HG02588 (cell line): ENCODE measurements around the gene NDUFB6.
"Not testable (repeated sequence)": the region's sequence is repeated elsewhere in the genome, so short reads cannot be mapped to it uniquely, and the experiment has no call there.

Experiments used
- ATAC-seq: cut with Tn5 transposase; IDR thresholded peaks from one replicate; pipeline ENCODE4 v1.9.1; 2021; ENCODE audit warnings: mild to moderate bottlenecking, moderate library complexity; ENCODE audit not compliant: unreplicated experiment

The NDUFB6 gene

DNA sequence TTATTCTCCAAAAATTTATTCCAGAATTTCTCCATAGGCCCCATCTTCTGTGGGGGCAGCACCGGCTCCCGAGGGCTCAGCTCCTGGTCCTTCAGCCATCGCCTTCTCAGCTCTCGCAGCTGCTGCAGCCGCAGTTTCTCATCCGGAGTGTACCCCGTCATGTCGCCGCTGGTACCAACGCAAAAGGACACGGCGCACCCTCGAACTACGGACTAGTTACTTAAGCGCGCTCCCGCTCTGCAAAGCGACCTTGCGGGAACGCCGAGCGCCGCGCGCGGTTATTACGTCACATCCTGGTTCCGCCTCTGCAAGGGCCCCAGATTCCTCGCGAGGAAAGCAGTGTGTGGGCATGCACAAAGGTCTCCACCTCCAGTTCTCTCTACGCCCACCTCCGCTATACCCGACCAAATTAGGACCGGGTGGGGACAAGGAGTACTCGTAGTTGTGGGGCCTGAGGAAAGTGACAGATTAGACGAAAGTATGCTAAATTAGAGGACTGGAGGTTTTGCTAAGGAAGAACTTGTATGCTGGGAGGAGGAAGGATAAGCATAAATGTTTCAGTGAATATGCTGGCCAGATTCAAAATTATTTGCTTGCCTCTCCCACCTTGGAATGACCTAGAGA is at the start of gene NDUFB6:
NDUFB6 (minus strand) TSS at position 260 of the 624 bp plus-strand sequence; CDS start at position 161, 99 bp downstream.
- ATAC-seq: peak; percentile 85

DNA sequence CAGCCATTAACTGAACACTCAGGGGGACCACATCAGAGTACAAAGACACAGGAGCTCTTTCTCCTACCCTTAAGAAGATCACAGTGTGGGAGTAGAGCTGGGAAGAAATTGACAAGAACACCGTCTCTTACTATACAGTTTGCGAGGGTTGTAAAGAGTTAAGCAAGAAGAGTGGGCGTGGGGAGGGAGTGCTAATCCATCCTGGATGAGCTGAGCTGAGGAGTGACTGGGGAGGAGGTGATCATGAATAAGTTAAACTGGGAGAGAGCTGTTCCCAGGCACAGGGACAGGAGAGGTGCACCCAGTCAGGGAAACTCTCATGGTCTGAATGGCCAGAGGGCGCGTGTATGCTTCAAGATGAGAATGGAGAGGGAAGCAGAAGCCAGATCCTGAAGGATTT is 45.3 kb upstream of the NDUFB6 start:
- ATAC-seq: no peak

DNA sequence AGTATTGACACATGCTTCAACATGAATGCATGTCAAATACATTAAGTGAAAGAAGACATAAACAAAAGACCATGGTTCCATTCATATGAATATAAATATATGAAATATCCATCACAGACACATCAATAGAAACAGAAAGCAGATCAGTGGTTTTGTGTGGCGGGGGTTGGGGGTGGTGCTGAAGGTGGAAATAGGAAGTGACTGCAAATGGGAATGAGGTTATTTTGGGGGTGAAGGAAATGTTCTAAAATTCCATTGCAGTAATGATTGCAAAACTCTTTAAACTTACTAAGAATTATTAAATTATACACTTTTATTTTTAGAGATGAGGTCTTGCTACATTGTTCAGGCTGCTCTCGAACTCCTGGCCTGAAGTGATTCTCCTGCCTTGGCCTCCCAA is 33.9 kb upstream of the NDUFB6 start:
- no peak for ATAC-seq

DNA sequence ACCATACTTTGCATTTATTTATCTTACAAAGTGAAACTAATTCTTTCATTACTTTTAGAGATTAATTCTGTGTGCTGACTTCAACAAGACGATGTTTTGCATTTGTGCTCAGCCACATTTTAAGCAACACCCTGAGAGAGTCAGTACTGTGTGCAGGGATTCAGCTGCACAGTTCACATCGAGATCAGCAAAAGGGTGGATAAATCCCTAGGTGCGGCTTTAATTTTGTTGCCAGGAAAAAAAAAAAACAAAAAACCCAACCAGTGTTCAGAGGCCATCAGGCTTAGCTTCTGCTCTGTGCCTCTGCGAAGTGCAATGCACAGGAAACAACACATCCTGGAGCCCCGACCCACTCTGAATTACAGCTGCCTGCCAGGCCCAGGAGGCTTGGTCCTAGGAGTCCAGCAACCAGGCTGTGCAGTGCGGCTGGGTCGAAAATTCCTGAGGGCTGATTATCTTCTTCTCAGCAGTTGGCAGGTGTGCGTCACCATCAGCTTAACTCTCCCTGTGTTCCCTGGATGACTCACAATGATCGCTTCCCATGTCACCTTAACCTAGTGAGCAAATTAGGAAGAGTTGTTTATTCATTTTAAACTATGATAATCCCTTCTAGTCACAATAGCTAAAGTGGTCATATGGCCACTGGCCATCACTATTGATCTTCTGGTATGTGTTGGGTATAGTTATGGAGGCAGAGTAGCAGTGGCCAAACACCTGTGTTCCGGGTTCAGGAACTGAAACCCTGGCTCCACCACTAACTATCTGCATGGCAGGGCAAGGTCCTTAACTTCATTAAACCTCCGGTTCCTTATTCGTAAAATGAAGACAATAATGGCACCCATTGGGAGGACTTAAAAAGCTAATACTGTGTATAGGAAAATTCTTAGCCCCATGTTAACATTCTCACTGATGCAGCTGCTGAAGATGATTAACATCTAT is 31.2 kb upstream of the NDUFB6 start:
- ATAC-seq: peak; percentile 65

DNA sequence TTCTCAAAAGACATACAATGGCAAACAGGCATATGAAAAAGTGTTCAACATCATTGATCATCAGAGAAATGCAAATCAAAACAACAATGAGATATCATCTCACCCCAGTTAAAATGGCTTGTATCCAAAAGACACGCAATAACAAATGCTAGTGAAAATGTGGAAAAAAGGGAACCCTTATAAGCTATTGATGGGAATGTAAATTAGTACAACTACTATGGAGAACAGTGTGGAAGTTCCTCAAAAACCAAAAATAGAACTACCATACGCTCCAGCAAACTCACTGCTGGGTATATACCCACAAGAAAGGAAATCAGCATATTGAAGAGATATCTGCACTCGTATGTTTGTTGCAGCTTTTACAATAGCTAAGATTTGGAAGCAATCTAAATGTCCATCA is 26.1 kb upstream of the NDUFB6 start:
- not testable (repeated sequence) for ATAC-seq

DNA sequence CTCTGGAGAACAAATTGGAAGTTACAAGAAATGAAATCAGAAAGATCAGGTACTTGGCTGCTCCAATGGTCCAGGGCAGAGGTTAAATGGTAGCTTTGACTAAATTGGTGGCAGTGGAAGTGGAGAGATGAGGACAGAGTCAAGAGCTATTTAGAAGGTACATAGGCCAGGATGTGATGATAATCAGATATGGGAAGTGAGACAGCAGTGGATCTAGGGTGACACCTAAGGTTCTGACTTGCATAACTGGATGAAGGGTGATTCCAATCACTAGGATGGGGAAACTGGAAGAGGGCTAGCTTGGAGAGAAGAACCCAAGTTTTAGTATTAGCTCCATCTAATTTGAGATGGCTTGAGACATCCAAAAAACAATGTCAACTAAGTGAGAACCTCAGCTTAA is 24.0 kb upstream of the NDUFB6 start:
- ATAC-seq: no peak

DNA sequence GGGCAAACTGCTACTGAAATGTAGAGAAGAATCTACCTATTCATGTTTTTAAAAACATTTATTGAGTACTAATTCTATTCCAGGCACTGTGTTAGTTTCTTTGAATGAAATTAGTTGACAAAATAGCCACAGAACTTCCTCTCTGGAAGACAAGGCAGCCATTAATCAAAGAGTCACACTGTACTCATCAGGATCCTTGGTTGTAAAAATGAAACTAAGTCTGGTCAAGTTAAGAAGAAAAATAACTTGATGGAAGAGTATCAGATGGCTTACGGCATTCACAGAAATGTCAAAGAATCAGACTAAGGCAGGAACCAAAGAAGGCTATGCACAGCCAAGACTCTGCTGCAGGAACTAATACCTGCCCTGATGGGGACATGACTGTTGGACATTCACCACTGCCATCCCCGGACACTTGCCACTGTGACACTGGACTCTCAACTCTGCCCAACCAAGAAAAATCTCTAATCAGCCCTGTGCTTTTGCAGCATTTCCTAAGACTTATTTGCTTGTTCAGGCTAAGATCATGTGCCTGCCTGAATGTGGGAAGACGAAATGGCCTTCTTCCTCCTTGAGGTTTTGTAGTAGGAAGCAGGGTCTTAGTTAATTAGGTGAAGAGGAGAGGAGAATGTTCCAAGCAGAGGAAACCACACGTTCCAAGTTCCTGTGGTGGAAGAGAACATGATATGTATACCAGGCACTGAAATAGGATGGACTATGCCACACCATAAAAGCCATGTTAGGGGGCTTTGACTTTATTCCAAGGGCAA is 23.3 kb upstream of the NDUFB6 start:
- ATAC-seq: no peak

DNA sequence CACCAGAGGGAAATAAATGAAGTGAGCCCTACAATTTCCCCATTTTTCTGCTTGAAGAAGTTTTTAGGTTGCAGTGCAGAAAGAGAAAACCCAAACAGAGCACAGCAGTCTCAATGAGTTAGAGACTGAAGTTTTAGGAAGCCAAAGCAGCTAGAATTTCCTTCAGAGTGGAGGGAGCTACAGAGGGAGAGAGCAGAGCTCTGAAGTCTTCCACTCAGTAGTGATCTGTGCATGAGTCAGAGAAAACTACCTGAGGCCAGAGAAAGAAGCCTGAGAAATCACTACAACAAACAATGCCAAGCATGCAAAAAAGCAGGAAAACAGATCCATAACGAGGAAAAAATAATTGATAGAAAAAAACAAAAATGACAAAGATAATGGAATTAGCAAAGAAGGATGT is 17.9 kb upstream of the NDUFB6 start:
- ATAC-seq: no peak

DNA sequence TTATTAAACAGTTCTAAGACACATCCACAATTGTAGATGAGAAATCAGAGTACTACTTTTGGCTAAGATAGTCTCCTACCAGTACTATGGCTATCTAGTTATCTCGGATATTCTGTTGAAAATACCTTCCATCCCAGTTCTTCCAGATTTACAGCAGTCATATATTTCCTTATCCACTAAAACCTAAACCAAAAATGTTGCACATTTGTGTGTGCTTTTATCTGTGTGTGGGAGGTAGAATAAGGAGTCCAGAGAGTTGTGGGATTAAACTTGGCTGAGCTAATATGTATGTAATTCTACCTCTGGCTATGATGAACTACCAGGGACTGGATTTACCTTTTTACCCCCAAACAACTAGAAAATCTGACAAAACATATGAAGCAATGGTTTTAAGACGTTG is 17.5 kb upstream of the NDUFB6 start:
- no peak for ATAC-seq

DNA sequence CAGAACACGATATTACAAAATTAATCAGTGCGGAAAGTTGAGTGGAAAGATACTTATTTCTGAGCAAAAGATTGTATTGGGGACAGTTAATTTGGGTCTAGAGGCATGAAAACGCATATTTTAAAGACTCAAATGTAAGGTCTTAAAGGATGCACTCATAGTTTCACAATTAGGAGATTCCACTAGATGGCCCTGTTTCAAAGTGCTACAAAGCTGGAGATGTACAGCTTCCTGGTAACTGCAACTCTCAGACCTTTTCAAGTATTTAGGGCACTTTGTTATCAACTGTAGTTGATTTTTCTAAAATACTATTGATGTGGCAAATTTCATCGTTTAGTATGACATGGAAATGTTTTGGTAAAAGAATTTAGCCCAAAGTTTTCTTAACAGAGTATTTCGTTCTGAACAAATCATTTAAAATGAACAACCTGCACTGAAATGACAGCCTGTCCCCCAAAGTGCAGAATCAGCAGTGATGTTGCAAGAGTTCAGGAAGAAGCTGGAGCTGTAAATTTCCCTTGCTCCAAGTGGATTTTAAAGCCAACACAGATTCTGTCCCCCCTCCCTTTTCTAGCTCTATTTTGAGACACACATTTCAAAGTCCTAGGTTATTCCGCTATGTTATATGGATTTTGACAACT is 16.2 kb upstream of the NDUFB6 start:
- no peak for ATAC-seq

DNA sequence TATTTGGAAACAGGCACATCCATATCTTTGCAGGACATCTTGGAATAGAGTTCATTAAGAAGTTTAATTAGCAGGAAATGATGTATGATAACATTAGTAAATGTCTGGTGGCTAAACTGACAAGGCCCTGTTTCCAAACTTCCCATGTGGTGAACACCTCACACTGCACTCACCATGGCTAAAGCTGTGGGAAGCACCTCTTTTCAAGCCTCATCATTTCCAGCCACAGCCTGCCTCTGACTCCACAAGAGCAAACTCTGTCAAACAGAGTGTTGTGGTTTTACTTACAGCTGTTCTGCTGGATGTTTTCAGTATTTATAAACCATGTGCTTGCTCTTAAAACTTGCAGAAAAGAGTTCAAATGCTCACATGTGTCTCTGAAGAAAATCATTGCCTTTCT is 14.9 kb upstream of the NDUFB6 start:
- ATAC-seq: no peak

DNA sequence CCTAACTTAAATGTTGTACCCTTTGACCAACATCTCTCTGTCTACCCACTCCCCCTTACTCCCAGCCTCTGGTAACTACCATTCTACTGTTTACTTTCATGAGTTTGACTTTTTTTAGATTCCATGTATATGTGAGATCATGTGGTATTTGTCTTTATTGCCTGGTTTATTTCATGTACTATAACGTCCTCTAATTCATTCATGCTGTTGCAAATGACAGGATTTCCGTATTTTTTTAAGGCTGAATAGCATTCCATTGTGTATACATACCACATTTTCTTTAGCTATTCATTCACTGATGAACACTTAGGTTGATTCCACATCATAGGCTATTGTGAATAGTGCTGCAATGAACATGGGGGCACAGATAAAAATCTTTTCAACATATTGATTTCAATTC is 11.8 kb upstream of the NDUFB6 start:
- ATAC-seq: no peak

DNA sequence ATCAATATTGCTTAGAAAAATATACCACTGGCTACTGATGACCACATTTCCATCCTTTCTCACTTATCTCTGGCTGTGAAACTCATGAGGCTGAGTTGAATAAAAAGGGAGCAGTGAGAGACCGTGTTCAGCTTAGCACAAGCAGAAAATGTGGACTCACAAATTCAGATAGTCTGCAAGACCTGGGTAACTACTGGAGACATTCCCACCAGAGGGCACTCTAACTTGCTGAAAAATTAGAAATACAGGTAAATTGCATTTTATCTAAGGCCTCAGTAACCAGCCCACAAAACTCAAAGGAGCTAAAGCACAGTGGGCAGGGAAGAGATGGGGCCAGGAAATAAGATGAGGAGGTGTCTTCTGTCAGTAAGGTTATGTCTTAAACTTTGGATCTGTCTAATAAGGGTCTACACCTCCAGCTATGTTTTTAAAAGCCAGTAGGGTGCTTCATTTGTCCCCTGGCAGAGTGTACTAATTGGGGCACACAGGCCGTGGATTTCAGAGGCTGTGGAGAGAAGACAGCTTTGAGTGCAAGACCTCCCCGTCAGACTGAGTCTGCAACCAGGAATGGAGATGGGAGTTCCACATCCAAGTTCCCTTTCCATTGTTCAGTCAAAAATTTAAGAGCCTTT is 8.7 kb upstream of the NDUFB6 start:
- ATAC-seq: no peak

DNA sequence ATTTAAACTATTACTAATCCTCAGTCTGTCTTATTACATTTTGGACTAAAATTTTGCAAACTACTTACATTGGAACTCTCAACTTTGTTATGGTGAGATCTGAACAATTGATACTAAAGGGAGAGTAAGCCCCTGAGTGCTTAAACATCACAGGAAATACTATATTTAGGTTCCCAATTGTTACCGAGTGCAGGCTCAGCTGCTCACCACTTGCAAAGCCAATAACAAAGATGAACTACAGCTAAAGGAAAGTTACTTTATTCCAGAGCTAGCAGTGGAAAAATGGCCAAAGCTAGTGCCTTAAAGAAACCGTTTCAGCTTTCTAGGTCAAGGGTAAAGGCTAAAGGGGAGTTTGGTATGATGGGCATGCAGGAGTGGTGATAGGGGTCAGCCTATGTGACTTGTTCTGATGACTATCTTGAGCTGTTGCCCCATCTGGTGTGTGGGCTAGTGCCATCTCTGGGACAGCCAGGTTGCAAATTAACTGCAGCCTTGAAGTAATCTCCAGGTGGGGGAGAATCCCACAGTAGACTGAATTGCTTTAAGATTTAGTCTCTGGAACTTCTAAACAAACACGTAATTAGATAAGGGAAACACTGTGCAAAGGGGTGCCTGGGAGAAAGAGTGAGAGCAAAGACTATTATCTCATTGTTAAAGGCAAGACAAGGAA is 7.8 kb upstream of the NDUFB6 start:
- no peak for ATAC-seq

DNA sequence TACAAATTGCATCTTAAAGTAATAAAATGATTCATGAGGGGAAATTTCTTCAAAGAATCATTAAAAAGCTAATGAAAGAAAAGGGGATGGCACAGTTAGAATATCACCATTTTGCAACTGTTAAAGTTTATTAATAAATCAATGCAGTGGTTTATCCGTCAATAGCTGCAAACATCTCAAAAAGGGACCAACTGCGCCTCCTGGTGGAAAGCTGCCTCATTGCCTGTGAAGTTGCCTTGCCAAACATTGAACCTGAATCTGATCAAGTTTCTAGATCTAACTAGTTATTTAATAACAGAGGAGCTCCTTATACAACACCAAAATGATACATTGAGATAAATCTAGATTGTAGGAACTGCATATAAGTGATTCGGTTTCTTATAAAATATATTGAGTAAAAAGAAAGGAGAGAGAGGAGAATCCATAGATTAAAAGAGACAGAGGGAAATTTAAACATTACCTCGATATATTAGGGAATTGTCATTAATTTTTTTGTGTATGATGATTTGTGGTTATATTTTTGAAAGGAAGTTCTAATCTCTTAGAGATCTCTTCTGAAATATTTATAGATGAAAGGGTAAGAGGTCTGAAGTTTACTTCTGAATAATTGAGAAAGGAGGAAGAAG is 6.9 kb upstream of the NDUFB6 start:
- no peak for ATAC-seq

DNA sequence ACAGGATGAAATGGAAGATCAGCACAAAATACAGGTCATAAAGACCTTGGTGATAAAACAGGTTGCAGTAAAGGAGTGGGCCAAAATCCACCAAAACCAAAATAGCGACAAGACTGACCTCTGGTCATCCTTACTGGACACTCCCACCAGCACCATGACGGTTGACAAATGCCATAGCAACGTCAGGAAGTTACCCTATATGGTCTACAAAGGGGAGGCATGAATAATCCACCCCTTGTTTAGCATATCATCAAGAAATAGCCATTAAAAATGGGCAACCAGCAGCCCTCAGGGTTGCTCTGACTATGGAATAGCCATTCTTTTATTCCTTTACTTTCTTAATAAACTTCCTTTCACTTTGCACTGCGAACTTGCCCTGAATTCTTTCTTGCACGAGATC is 6.0 kb upstream of the NDUFB6 start:
- no peak for ATAC-seq

DNA sequence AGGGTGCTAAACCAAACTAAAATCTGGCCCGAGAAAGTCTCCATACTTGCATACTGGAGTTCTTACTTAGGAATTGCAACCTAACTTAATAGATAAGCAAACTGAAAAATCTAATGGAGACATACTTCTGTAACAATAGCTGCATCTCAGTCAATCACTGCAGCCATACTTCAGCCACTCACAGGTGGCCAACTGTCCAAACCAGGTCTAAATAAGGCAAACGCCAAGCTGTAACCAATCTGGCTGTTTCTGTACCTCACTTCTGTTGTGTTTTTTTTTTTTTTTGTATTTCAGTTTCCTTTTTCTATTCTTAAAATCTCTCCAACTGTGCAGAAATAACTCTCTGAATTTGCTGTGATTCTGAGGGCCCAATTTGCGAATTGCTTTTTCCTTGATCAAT is 4.4 kb upstream of the NDUFB6 start:
- ATAC-seq: no peak

DNA sequence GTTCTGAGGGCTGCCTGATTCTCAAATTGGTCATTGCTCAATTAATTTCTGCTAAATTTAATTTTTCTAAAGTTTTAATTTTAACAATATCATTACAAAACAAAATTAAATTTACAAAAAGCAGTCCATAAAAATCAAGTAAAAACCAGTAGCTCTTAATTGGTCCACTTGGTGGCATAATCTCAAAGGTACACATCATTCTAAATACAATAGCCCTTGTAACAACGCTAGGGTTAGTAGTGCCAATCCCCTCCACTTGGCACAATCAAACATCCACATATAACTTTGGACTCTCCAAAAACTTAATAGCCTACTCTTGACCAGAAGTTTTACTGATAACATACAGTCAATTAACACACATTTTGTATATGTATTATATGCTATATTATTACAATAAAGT is 1.9 kb upstream of the NDUFB6 start:
- no peak for ATAC-seq

DNA sequence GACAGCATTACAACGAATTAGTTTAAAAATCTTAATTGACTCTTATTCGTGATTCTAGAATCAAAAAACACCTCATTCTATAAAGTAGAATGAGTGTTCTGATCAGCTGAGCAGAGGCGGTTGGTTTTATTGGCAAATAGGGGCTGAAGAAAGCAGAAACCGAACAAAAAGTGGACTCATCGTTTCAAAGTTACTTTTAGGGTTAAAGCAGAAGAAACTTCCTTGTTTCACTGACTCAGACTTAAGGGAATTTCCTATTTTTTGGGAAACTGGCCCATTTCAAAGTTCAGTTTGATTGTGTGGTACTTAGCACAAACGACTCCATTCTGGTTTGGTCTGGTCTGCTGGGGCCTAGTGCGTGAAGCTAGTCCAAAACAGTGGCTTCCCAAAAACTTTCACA is 862 bp upstream of the NDUFB6 start:
- ATAC-seq: no peak
